ENCODE measurements around the gene TSPAN1. TPM values are rescaled to one million over a fixed set of nuclear protein-coding genes. Genes with fewer than 3 reads are reported as not detected.

Gene TSPAN1
- total and polyA plus RNA-seq, 10 of the 15 experiments (the other 5 are each of a cell fraction or from before 2014, with no cell fraction given) = 0.08 to 0.29 (median 0.23) TPM; not detected in 5

- Histone ChIP-seq H4K20me1 (ENCODE audit: control insufficient read depth, insufficient read depth) (no peaks in the 10 kb centered on the region), H3K4me3 (no peak overlapping the region), H2AFZ (ENCODE audit: control insufficient read depth, low read depth, low read length) (no peak overlapping the region; the same call in 1 of the 2 replicates), H3K4me2 (ENCODE audit: control insufficient read depth, insufficient read depth) (no peak overlapping the region), H3K27ac (ENCODE audit: control insufficient read depth, insufficient read depth) (no peak overlapping the region), H3K4me1 (ENCODE audit: control insufficient read depth, insufficient read depth, low read length) (peaks cover 10% of the 10 kb centered on the region), H3K9ac (ENCODE audit: control insufficient read depth, insufficient read depth, low read length) (no peak overlapping the region), H3K79me2 (ENCODE audit: control insufficient read depth, insufficient read depth, low read length) (no peaks in the 10 kb centered on the region), H3K36me3 (ENCODE audit: control insufficient read depth in 2 of 2, insufficient read depth in 2 of 2, low read length in 1 of 2) (no peaks in the 10 kb centered on the region), H3K27me3 (replicated peaks in 1 of 2; ENCODE audit: control insufficient read depth in 2 of 2, insufficient read depth in 2 of 2, low read length in 1 of 2) (no peaks in the 10 kb centered on the region), H3K9me3 (replicated peaks; ENCODE audit: control insufficient read depth, insufficient read depth, low read length) (no peaks in the 10 kb centered on the region; the same call in 2 of the 3 replicates)
- DNase-seq (ENCODE audit: low read depth, low spot score) (no peak), ATAC-seq (peak; percentile 66), FAIRE-seq (no peak)
- intact Hi-C loops (cut with micrococcal nuclease; ENCODE audit: unreplicated experiment) = no loop called here
- ChIA-PET RAD21 (ENCODE audit: unreplicated experiment) (interaction anchor here (0.7 to 2.5 kb wide), 6 partner anchors 20 to 472 kb away, joined by 3 to 13 read pairs (median 4); partner anchors contain the start of gene GPBP1L1), CTCF (interaction anchor here (0.6 to 1.7 kb wide), 4 partner anchors 17 to 131 kb away, joined by 3 to 4 read pairs (median 4); partner anchors contain the start of gene P3R3URF), SMC1A (ENCODE audit: uncharacterized antibody, unreplicated experiment) (interaction anchor here (0.6 to 4.2 kb wide), 12 partner anchors 9 to 560 kb away, joined by 3 to 20 read pairs (median 6); partner anchors contain the start of genes PIK3R3 and TSPAN1), POLR2A (interaction anchor here (0.5 to 2.3 kb wide), 3 partner anchors 8 to 95 kb away, joined by 3 to 5 read pairs (median 3); no protein-coding TSS in a partner anchor)
- in situ Hi-C loops (cut with MboI) = no loop called here
- BruUV-seq (replicated peaks) = no TSS peak
- 91% methylated on average over 13 of the region's 13 CpGs for WGBS (ENCODE audit: insufficient coverage, insufficient replicate concordance, low lambda C conversion rate, missing lambda C conversion rate)
- peak; percentile 32 for TF ChIP-seq MEF2B (IDR thresholded peaks at IDR 0.05; ENCODE audit: partially characterized antibody, poor library complexity, severe bottlenecking)
- TF ChIP-seq BCL11A (IDR thresholded peaks at IDR 0.05; ENCODE audit: low read depth, low read length) = no peak
These were observed 16.3 kb upstream of the TSPAN1 start for GRCh38 chr1:46158312-46159281.

DNA sequence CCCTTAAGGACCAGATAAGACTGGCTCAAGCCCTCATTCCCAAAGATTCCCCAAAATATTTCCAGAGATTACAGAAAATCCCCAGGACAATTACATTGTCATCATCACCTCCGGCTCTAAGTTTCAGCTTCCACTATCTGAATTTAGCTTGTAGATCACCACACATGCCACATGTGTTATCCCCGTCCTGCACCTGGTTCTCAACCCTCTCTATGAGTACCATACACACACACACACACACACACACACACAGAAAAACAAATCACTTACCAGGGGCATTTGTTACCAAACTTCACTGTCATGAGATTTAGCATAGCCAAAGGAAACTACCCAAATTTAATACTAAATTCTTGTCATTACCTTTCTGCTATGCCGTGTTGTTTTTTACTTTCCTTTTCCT is 15.4 kb upstream of the TSPAN1 start:
- no peaks in the 10 kb centered on the region for H4K20me1 ChIP-seq (ENCODE audit: control insufficient read depth, insufficient read depth)
- SMC1A ChIA-PET (ENCODE audit: uncharacterized antibody, unreplicated experiment) = interaction anchor here (0.8 to 4.2 kb wide), 13 partner anchors 10 to 335 kb away, joined by 3 to 20 read pairs (median 5); partner anchors contain the start of genes PIK3R3 and TSPAN1
- peak overlapping the region; percentile 3; the same call in 1 of the 2 replicates for H3K4me3 ChIP-seq
- POLR2A ChIA-PET = interaction anchor here (1.0 to 1.5 kb wide), 2 partner anchors 17 to 22 kb away, joined by 3 read pairs; no protein-coding TSS in a partner anchor
- RAD21 ChIA-PET (ENCODE audit: unreplicated experiment) = interaction anchor here (1.4 to 2.5 kb wide), 4 partner anchors 24 to 96 kb away, joined by 4 to 13 read pairs (median 5); no protein-coding TSS in a partner anchor
- BruUV-seq (replicated peaks) = no TSS peak
- in situ Hi-C loops (cut with MboI) = no loop called here
- H3K9me3 ChIP-seq (replicated peaks; ENCODE audit: control insufficient read depth, insufficient read depth, low read length) = no peaks in the 10 kb centered on the region; the same call in 2 of the 3 replicates
- H3K27ac ChIP-seq (ENCODE audit: control insufficient read depth, insufficient read depth) = no peak overlapping the region
- no peaks in the 10 kb centered on the region for H3K79me2 ChIP-seq (ENCODE audit: control insufficient read depth, insufficient read depth, low read length)
- H3K4me2 ChIP-seq (ENCODE audit: control insufficient read depth, insufficient read depth) = peak overlapping the region; percentile 34; the same call in 1 of the 2 replicates
- ATAC-seq (peak; percentile 79), FAIRE-seq (peak; percentile 18), DNase-seq (ENCODE audit: low read depth, low spot score) (no peak)
- H2AFZ ChIP-seq (ENCODE audit: control insufficient read depth, low read depth, low read length) = peak overlapping the region; percentile 52; the same call in 1 of the 2 replicates
- H3K9ac ChIP-seq (ENCODE audit: control insufficient read depth, insufficient read depth, low read length) = no peak overlapping the region
- CTCF ChIA-PET = interaction anchor here (1.0 to 1.9 kb wide), 7 partner anchors 12 to 120 kb away, joined by 3 to 7 read pairs (median 4); partner anchors contain the start of gene P3R3URF
- intact Hi-C loops (cut with micrococcal nuclease; ENCODE audit: unreplicated experiment) = no loop called here
- no peaks in the 10 kb centered on the region for H3K27me3 ChIP-seq (replicated peaks in 1 of 2; ENCODE audit: control insufficient read depth in 2 of 2, insufficient read depth in 2 of 2, low read length in 1 of 2)
- 0 out of 2 replicates have a peak, but pooled peaks have one; percentile 36 for TF ChIP-seq TCF12 (IDR thresholded peaks at IDR 0.05; ENCODE audit: low read depth, low read length)
- TF ChIP-seq, protein P1, sequence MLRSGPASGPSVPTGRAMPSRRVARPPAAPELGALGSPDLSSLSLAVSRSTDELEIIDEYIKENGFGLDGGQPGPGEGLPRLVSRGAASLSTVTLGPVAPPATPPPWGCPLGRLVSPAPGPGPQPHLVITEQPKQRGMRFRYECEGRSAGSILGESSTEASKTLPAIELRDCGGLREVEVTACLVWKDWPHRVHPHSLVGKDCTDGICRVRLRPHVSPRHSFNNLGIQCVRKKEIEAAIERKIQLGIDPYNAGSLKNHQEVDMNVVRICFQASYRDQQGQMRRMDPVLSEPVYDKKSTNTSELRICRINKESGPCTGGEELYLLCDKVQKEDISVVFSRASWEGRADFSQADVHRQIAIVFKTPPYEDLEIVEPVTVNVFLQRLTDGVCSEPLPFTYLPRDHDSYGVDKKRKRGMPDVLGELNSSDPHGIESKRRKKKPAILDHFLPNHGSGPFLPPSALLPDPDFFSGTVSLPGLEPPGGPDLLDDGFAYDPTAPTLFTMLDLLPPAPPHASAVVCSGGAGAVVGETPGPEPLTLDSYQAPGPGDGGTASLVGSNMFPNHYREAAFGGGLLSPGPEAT (IDR thresholded peaks at IDR 0.05; ENCODE audit: low read depth) = peak; percentile 71
- 0 out of 2 replicates have a peak, but pooled peaks have one; percentile 52 for TF ChIP-seq NBN (IDR thresholded peaks at IDR 0.05)
- TF ChIP-seq ATF7 (IDR thresholded peaks at IDR 0.05; ENCODE audit: low read depth) = 0 out of 2 replicates have a peak, but pooled peaks have one; percentile 14
- TF ChIP-seq EED (IDR thresholded peaks at IDR 0.05; ENCODE audit: low read depth) = 0 out of 2 replicates have a peak, but pooled peaks have one; percentile 16
- peak; percentile 67 for TF ChIP-seq IKZF1 (conservative IDR thresholded peaks at IDR 0.05)
- TF ChIP-seq IKZF2 (IDR thresholded peaks at IDR 0.05) = peak; percentile 66 to 78
- TF ChIP-seq ASH2L (IDR thresholded peaks at IDR 0.05; ENCODE audit: borderline replicate concordance, low read depth) = no peak
- TF ChIP-seq RAD21 (IDR thresholded peaks at IDR 0.05; ENCODE audit: insufficient read depth, low read depth, low read length) = no peak
- H3K4me1 ChIP-seq (ENCODE audit: control insufficient read depth, insufficient read depth, low read length) = peaks cover 10% of the 10 kb centered on the region
- no peaks in the 10 kb centered on the region for H3K36me3 ChIP-seq (ENCODE audit: control insufficient read depth in 2 of 2, insufficient read depth in 2 of 2, low read length in 1 of 2)
- 19% methylated on average over 3 of the region's 3 CpGs for WGBS (ENCODE audit: insufficient coverage, insufficient replicate concordance, low lambda C conversion rate, missing lambda C conversion rate)
